ENCODE results near the gene LINC01488. TPM values are rescaled to one million over a fixed set of nuclear protein-coding genes. Genes with fewer than 3 reads are reported as not detected.

The LINC01488 gene
- total and polyA plus RNA-seq, 10 of the 15 experiments (the other 5 are each of a cell fraction or from before 2014, with no cell fraction given) = not detected

DNA sequence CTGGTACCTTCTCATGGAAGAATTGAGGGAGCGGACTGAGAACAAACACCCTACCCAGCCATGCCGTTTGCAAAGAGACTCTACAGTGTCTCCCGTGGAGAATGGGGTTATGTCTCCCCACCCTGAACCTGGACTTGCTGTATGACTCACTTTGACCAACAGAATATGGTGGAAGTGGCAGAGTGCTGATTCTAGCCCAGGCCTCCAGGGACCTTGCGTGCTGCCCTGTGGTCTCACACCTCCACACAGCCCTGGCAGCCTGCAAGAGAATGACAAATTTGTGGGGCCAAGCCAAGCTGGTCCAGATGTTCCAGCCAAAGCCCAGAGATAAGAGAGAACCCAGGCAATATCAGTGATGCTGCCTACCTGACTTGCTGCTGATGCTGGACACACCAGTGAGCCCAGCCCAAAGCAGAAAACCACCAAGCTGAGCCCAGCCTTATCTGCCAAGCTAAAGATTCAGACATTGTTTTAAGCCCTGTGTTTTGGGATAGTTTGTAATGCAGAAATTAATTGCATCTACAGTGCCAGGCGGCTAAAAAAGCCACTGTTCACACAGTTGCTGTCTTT is 8.1 kb upstream of the LINC01488 start:
- no peak overlapping the region for H3K4me2 ChIP-seq (ENCODE audit: control insufficient read depth, insufficient read depth)
- peaks cover 0 to 2% of the 10 kb centered on the region in 2 experiments; a peak in 2 of 4 replicates for H3K27me3 ChIP-seq (replicated peaks in 1 of 2; ENCODE audit: control insufficient read depth in 2 of 2, insufficient read depth in 2 of 2, low read length in 1 of 2)
- 18% methylated on average over 5 of the region's 5 CpGs for WGBS (ENCODE audit: insufficient coverage, insufficient replicate concordance, low lambda C conversion rate, missing lambda C conversion rate)
- ChIA-PET SMC1A (ENCODE audit: uncharacterized antibody, unreplicated experiment) (no interaction called here), POLR2A (no interaction called here), CTCF (no interaction called here), RAD21 (ENCODE audit: unreplicated experiment) (no interaction called here)
- H3K4me1 ChIP-seq (ENCODE audit: control insufficient read depth, insufficient read depth, low read length) = no peaks in the 10 kb centered on the region
- peaks cover 2% of the 10 kb centered on the region; the same call in 1 of the 3 replicates for H3K9me3 ChIP-seq (replicated peaks; ENCODE audit: control insufficient read depth, insufficient read depth, low read length)
- no TSS peak for BruUV-seq (replicated peaks)
- H4K20me1 ChIP-seq (ENCODE audit: control insufficient read depth, insufficient read depth) = no peaks in the 10 kb centered on the region
- H3K79me2 ChIP-seq (ENCODE audit: control insufficient read depth, insufficient read depth, low read length) = no peaks in the 10 kb centered on the region
- intact Hi-C loops (cut with micrococcal nuclease; ENCODE audit: unreplicated experiment) = no loop called here
- H3K4me3 ChIP-seq = no peak overlapping the region
- FAIRE-seq = no peak
- H3K36me3 ChIP-seq (ENCODE audit: control insufficient read depth in 2 of 2, insufficient read depth in 2 of 2, low read length in 1 of 2) = no peaks in the 10 kb centered on the region
- no peak overlapping the region for H3K27ac ChIP-seq (ENCODE audit: control insufficient read depth, insufficient read depth)
- H2AFZ ChIP-seq (ENCODE audit: control insufficient read depth, low read depth, low read length) = no peak overlapping the region
- in situ Hi-C loops (cut with MboI) = no loop called here
- no peak for ATAC-seq
- no peak overlapping the region for H3K9ac ChIP-seq (ENCODE audit: control insufficient read depth, insufficient read depth, low read length)
- no peak for DNase-seq (ENCODE audit: low read depth, low spot score)
- TF ChIP-seq ZSCAN29 (IDR thresholded peaks at IDR 0.05) (no peak), HDGF (IDR thresholded peaks at IDR 0.05) (no peak), LARP7 (IDR thresholded peaks at IDR 0.05) (no peak), IRF3 (IDR thresholded peaks at IDR 0.05) (no peak), CBX5 (IDR thresholded peaks at IDR 0.05; ENCODE audit: low read depth) (no peak), ZNF24 (IDR thresholded peaks at IDR 0.05) (no peak), RAD21 (IDR thresholded peaks at IDR 0.05; ENCODE audit: insufficient read depth, low read depth, low read length) (no peak), CBX3 (IDR thresholded peaks at IDR 0.05; ENCODE audit: borderline replicate concordance, low read depth) (no peak), SREBF1 (IDR thresholded peaks at IDR 0.05; ENCODE audit: low read length) (no peak), CHD1 (IDR thresholded peaks at IDR 0.05; ENCODE audit: low read depth, low read length) (no peak), CEBPZ (IDR thresholded peaks at IDR 0.05; ENCODE audit: low read depth, low read length) (no peak), BMI1 (IDR thresholded peaks at IDR 0.05; ENCODE audit: borderline replicate concordance) (no peak), POLR2AphosphoS2 (IDR thresholded peaks at IDR 0.05; ENCODE audit: low read depth, low read length) (no peak), IRF4 (IDR thresholded peaks at IDR 0.05; ENCODE audit: low read depth, low read length) (no peak)
- TF ChIP-seq, protein P1, sequence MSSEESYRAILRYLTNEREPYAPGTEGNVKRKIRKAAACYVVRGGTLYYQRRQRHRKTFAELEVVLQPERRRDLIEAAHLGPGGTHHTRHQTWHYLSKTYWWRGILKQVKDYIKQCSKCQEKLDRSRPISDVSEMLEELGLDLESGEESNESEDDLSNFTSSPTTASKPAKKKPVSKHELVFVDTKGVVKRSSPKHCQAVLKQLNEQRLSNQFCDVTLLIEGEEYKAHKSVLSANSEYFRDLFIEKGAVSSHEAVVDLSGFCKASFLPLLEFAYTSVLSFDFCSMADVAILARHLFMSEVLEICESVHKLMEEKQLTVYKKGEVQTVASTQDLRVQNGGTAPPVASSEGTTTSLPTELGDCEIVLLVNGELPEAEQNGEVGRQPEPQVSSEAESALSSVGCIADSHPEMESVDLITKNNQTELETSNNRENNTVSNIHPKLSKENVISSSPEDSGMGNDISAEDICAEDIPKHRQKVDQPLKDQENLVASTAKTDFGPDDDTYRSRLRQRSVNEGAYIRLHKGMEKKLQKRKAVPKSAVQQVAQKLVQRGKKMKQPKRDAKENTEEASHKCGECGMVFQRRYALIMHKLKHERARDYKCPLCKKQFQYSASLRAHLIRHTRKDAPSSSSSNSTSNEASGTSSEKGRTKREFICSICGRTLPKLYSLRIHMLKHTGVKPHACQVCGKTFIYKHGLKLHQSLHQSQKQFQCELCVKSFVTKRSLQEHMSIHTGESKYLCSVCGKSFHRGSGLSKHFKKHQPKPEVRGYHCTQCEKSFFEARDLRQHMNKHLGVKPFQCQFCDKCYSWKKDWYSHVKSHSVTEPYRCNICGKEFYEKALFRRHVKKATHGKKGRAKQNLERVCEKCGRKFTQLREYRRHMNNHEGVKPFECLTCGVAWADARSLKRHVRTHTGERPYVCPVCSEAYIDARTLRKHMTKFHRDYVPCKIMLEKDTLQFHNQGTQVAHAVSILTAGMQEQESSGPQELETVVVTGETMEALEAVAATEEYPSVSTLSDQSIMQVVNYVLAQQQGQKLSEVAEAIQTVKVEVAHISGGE (CRISPR knock-in tag; IDR thresholded peaks at IDR 0.05) = no peak
- TF ChIP-seq, protein P2, sequence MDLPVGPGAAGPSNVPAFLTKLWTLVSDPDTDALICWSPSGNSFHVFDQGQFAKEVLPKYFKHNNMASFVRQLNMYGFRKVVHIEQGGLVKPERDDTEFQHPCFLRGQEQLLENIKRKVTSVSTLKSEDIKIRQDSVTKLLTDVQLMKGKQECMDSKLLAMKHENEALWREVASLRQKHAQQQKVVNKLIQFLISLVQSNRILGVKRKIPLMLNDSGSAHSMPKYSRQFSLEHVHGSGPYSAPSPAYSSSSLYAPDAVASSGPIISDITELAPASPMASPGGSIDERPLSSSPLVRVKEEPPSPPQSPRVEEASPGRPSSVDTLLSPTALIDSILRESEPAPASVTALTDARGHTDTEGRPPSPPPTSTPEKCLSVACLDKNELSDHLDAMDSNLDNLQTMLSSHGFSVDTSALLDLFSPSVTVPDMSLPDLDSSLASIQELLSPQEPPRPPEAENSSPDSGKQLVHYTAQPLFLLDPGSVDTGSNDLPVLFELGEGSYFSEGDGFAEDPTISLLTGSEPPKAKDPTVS (IDR thresholded peaks at IDR 0.05; ENCODE audit: low read depth, low read length) = no peak
